Adrenal gland (tissue), 5 donors: Measurements from ENCODE around the gene NELFE.

Experiments
- POLR2A ChIP-seq, 2 donors: fragments of 450-650 bp; IDR thresholded peaks; one replicate each; pipeline ENCODE4 v1.6.1; 2017; ENCODE audit warnings: antibody characterized with exemption in 2 of 2, mild to moderate bottlenecking in 2 of 2, moderate library complexity in 1 of 2
- TF ChIP-seq, protein P1 (sequence below), 6 experiments: fragments of 450-650 bp in 4 of 6; fragments of 200-600 bp in 2 of 6; sonication (generic) in 1 of 6; IDR thresholded peaks; 1 replicate in 5 of 6; 2 replicates in 1 of 6; pipeline versions ENCODE4 v1.5.1 to v1.8.0; 2016 to 2021; ENCODE audit warnings: antibody characterized with exemption in 6 of 6, mild to moderate bottlenecking in 2 of 6, moderate library complexity in 1 of 6
- donor health status: DM: no; HTN: no; CAD: no.

DNA sequence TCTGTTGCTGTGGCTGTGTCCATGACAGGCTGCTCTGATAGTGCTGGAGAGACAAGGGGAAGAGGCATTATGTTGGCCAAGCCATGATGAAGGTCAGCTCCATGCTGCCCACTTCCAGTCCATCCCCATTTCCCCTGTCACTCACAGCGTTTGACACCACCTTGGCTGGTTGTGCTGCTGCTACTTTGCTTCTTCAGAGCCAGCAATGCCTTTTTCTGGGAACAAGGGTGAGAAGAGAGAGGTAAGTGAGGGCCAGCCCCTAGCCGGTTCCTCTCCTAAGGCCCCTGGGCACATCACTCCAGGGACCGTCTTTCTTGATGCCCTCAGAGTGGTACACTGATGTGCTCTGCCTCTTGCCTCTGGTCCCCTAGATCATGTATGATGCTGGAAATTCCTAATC, 2.0 kb downstream of the NELFE start:
- TF ChIP-seq, protein P1, sequence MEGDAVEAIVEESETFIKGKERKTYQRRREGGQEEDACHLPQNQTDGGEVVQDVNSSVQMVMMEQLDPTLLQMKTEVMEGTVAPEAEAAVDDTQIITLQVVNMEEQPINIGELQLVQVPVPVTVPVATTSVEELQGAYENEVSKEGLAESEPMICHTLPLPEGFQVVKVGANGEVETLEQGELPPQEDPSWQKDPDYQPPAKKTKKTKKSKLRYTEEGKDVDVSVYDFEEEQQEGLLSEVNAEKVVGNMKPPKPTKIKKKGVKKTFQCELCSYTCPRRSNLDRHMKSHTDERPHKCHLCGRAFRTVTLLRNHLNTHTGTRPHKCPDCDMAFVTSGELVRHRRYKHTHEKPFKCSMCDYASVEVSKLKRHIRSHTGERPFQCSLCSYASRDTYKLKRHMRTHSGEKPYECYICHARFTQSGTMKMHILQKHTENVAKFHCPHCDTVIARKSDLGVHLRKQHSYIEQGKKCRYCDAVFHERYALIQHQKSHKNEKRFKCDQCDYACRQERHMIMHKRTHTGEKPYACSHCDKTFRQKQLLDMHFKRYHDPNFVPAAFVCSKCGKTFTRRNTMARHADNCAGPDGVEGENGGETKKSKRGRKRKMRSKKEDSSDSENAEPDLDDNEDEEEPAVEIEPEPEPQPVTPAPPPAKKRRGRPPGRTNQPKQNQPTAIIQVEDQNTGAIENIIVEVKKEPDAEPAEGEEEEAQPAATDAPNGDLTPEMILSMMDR (IDR thresholded peaks at IDR 0.05) = no peak
- TF ChIP-seq POLR2A (IDR thresholded peaks at IDR 0.05) = no peak
